ENCODE data around the gene FAT1.

GRCh38 chr4:186624951-186625350 lies 98.7 kb downstream of the FAT1 start:
- no peak for TF ChIP-seq ZNF274 (IDR thresholded peaks at IDR 0.05; ENCODE audit: low read depth, low read length)
- TF ChIP-seq SUZ12 (IDR thresholded peaks at IDR 0.05; ENCODE audit: extremely low read depth, insufficient read depth, insufficient read length): no peak
- TF ChIP-seq YY1 (IDR thresholded peaks at IDR 0.05; ENCODE audit: insufficient read depth, insufficient read length): no peak

Data from NT2/D1 (cell line).